ENCODE results near the gene PHF21A. TPM values are rescaled to one million over a fixed set of nuclear protein-coding genes. Genes with fewer than 3 reads are reported as not detected.

The PHF21A gene
- total RNA-seq (2014; rRNA removed; shearing (Covaris generic)): 6.4 and 10.8 TPM in 2 replicates

- DNase-seq (ENCODE audit: low read depth in 1 of 2, low spot score in 2 of 2): peak in 1 of 2 experiments; percentile 96
- peak within 1 kb of the TSS; percentile 22 for H3K27ac ChIP-seq
- no peaks in the 10 kb centered on the region for H3K9me3 ChIP-seq (replicated peaks)
- H3K27me3 ChIP-seq (replicated peaks): no peaks in the 10 kb centered on the region
- peaks cover 9% of the 10 kb centered on the region for H3K4me1 ChIP-seq (replicated peaks)
- H3K36me3 ChIP-seq: 0 out of 2 replicates have a peak, but pooled peaks cover 3% of the 10 kb centered on the region
- peak within 1 kb of the TSS; percentile 95 for H3K4me3 ChIP-seq
Observed at GRCh38 chr11:46121301-46121723, at the start of gene PHF21A. TSS of gene PHF21A (minus strand) at chr11:46121454. CDS start at chr11:46084219, 37,235 bp downstream.

DNA sequence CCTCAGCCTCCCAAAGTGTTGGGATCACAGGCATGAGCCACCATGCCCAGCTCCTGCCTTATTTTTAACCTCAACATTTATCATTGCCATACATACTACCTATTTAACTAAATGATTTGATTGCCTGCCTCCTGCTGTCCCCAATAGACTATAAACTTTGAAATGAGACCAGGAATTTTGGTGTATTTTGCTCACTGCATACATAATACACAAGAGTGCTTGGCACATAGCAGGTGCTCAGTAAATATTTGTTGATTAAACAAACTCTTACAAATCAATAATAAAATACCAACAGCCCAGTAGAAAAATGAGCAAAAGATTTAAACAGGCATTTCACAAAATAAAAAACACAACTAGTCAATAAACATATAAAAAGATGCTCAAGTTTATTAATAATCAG lies 49.5 kb upstream of the PHF21A start:
- Histone ChIP-seq H3K36me3 (no peaks in the 10 kb centered on the region), H3K4me3 (no peak overlapping the region), H3K9me3 (replicated peaks) (0 out of 2 replicates have a peak, but pooled peaks cover 2% of the 10 kb centered on the region), H3K27ac (no peak overlapping the region), H3K27me3 (replicated peaks) (peaks cover 38% of the 10 kb centered on the region; the same call in 1 of the 2 replicates), H3K4me1 (replicated peaks) (no peaks in the 10 kb centered on the region)
- no peak for DNase-seq (ENCODE audit: low read depth in 1 of 2, low spot score in 2 of 2)

DNA sequence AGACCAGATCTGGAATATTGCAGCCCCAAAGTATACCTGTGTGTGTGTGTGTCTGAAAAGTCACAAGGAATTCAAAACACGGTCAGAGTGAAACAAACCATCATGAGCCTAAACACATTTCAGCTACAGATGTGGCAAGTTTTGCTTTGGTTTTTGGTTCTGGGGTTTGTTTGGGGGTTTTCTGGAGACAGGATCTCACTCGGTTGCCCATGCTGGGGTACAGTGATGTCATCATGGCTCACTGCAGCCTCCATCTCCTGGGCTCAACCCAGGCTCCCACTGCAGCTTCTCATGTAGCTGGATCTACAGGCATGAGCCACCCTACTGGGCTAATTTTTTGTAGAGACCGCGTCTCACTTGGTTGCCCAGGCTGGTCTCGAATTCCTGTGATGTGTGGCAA lies 41.4 kb upstream of the PHF21A start:
- Histone ChIP-seq H3K27me3 (replicated peaks) (peaks cover 34% of the 10 kb centered on the region), H3K4me1 (replicated peaks) (no peaks in the 10 kb centered on the region), H3K4me3 (no peak overlapping the region), H3K27ac (no peak overlapping the region), H3K9me3 (replicated peaks) (no peaks in the 10 kb centered on the region), H3K36me3 (no peaks in the 10 kb centered on the region)
- no peak for DNase-seq (ENCODE audit: low read depth in 1 of 2, low spot score in 2 of 2)

GRCh38 chr11:46161201-46161600 lies 39.9 kb upstream of the PHF21A start:
- Histone ChIP-seq H3K4me3 (no peak overlapping the region), H3K27ac (no peak overlapping the region), H3K4me1 (replicated peaks) (no peaks in the 10 kb centered on the region), H3K9me3 (replicated peaks) (no peaks in the 10 kb centered on the region), H3K36me3 (no peaks in the 10 kb centered on the region), H3K27me3 (replicated peaks) (peaks cover 25% of the 10 kb centered on the region)
- no peak for DNase-seq (ENCODE audit: low read depth in 1 of 2, low spot score in 2 of 2)

GRCh38 chr11:46160100-46160499 lies 38.8 kb upstream of the PHF21A start:
- DNase-seq (ENCODE audit: low read depth in 1 of 2, low spot score in 2 of 2): no peak
- no peak overlapping the region for H3K27ac ChIP-seq
- H3K4me3 ChIP-seq: no peak overlapping the region
- peaks cover 20% of the 10 kb centered on the region for H3K27me3 ChIP-seq (replicated peaks)
- H3K9me3 ChIP-seq (replicated peaks): no peaks in the 10 kb centered on the region
- no peaks in the 10 kb centered on the region for H3K36me3 ChIP-seq
- no peaks in the 10 kb centered on the region for H3K4me1 ChIP-seq (replicated peaks)

GRCh38 chr11:46159680-46160079 lies 38.4 kb upstream of the PHF21A start:
- H3K27ac ChIP-seq: no peak overlapping the region
- H3K4me3 ChIP-seq: no peak overlapping the region
- H3K9me3 ChIP-seq (replicated peaks): no peaks in the 10 kb centered on the region
- H3K4me1 ChIP-seq (replicated peaks): no peaks in the 10 kb centered on the region
- H3K27me3 ChIP-seq (replicated peaks): peaks cover 20% of the 10 kb centered on the region
- no peaks in the 10 kb centered on the region for H3K36me3 ChIP-seq
- no peak for DNase-seq (ENCODE audit: low read depth in 1 of 2, low spot score in 2 of 2)

DNA sequence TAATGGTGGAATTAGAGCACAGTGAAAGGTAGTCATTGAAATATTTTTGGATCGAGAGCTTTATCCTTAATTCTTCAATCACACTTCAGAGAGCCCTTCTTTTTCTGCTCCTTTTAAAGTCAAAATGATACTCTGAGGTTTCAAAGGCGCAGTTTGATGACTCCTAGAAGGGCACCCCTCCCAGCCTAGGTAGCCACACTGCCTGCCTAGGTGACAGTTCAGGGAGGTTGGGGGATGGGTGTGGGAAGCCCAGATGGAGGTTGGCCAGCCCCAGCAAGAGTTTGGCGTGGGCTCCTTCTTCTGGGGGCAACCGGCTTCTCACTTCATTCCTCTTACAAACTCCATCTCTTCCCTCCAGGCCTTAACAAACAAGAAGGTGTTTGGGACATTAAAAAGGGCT lies 28.6 kb upstream of the PHF21A start:
- DNase-seq (ENCODE audit: low read depth in 1 of 2, low spot score in 2 of 2): no peak
- Histone ChIP-seq H3K27ac (no peak overlapping the region), H3K4me3 (no peak overlapping the region), H3K4me1 (replicated peaks) (no peaks in the 10 kb centered on the region), H3K36me3 (no peaks in the 10 kb centered on the region), H3K27me3 (replicated peaks) (peaks cover 5% of the 10 kb centered on the region), H3K9me3 (replicated peaks) (peaks cover 2% of the 10 kb centered on the region; the same call in 1 of the 2 replicates)

- DNase-seq (ENCODE audit: low read depth in 1 of 2, low spot score in 2 of 2): no peak
- Histone ChIP-seq H3K27ac (no peak overlapping the region), H3K4me1 (replicated peaks) (no peaks in the 10 kb centered on the region), H3K9me3 (replicated peaks) (peaks cover 2% of the 10 kb centered on the region; the same call in 1 of the 2 replicates), H3K27me3 (replicated peaks) (peaks cover 5% of the 10 kb centered on the region), H3K4me3 (no peak overlapping the region), H3K36me3 (no peaks in the 10 kb centered on the region)
Observed at GRCh38 chr11:46149342-46149741, 28.1 kb upstream of the PHF21A start.

GRCh38 chr11:46144741-46145140 lies 23.5 kb upstream of the PHF21A start:
- Histone ChIP-seq H3K4me3 (no peak overlapping the region), H3K27ac (no peak overlapping the region), H3K4me1 (replicated peaks) (no peaks in the 10 kb centered on the region), H3K36me3 (no peaks in the 10 kb centered on the region), H3K9me3 (replicated peaks) (no peaks in the 10 kb centered on the region), H3K27me3 (replicated peaks) (peaks cover 11% of the 10 kb centered on the region)
- no peak for DNase-seq (ENCODE audit: low read depth in 1 of 2, low spot score in 2 of 2)

DNA sequence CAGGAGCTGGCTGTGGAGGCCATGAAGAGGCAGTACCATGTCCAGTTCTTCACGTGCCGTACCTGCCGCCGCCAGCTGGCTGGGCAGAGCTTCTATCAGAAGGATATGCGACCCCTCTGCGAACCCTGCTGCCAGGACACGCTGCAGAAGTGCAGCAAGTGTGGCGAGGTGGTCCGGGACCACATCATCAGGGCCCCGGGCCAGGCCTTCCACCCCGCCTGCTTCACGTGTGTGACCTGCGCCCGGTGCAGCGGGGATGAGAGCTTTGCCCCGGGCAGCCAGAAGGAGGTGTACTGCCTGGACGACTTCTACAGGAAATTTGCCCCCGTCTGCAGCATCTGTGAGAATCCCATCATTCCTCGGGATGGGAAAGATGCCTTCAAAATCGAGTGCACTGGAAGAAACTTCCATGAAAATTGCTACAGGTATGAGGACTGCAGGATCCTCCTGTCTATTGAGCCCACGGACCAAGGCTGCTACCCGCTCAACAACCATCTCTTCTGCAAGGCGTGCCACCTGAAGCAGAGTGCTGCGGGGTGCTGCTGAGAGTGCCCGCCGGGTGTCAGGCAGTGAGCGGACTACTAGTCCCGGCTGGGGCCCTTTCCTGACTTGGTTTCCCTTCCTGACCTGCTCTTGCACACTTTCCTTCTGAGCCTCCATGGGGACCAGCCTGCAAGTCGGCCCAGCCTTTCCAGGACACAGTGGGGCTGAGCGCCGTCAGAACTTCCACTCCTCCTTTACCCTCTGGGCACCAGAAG lies 22.0 kb upstream of the PHF21A start:
- Histone ChIP-seq H3K27ac (no peak overlapping the region), H3K36me3 (no peaks in the 10 kb centered on the region), H3K9me3 (replicated peaks) (no peaks in the 10 kb centered on the region), H3K27me3 (replicated peaks) (peaks cover 18% of the 10 kb centered on the region), H3K4me1 (replicated peaks) (no peaks in the 10 kb centered on the region), H3K4me3 (no peak overlapping the region)
- DNase-seq (ENCODE audit: low read depth in 1 of 2, low spot score in 2 of 2): no peak

GRCh38 chr11:46142561-46142960 lies 21.3 kb upstream of the PHF21A start:
- Histone ChIP-seq H3K4me3 (no peak overlapping the region), H3K27ac (no peak overlapping the region), H3K36me3 (no peaks in the 10 kb centered on the region), H3K27me3 (replicated peaks) (peaks cover 19% of the 10 kb centered on the region), H3K9me3 (replicated peaks) (no peaks in the 10 kb centered on the region), H3K4me1 (replicated peaks) (no peaks in the 10 kb centered on the region)
- no peak for DNase-seq (ENCODE audit: low read depth in 1 of 2, low spot score in 2 of 2)

- Histone ChIP-seq H3K9me3 (replicated peaks) (no peaks in the 10 kb centered on the region), H3K27ac (no peak overlapping the region), H3K4me1 (replicated peaks) (no peaks in the 10 kb centered on the region), H3K27me3 (replicated peaks) (peaks cover 29% of the 10 kb centered on the region), H3K4me3 (no peak overlapping the region), H3K36me3 (no peaks in the 10 kb centered on the region)
- no peak for DNase-seq (ENCODE audit: low read depth in 1 of 2, low spot score in 2 of 2)
Observed at GRCh38 chr11:46141597-46141996, 20.3 kb upstream of the PHF21A start.

DNA sequence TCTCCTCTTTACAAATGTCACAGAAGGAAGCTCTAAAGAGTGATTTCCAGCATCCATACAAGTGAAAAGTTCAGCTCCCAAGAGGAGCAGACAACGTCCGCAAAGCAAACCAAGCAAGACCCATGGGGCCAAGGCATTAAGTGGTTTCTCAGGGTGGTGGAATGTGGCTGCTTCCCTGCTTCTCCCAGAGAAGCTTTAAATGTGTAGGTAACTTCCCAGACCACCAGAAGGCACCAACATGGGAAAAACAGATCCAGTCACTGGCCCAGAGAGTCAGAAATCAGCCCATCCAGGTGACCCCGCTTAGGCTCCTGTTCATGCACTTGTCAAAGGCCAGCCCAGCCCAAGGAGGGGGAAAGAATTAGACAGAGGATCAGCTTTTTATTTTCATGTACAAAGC lies 13.3 kb upstream of the PHF21A start:
- Histone ChIP-seq H3K4me1 (replicated peaks) (no peaks in the 10 kb centered on the region), H3K36me3 (no peaks in the 10 kb centered on the region)
- DNase-seq (ENCODE audit: low read depth in 1 of 2, low spot score in 2 of 2): no peak

GRCh38 chr11:46134061-46134460 lies 12.8 kb upstream of the PHF21A start:
- Histone ChIP-seq H3K9me3 (replicated peaks) (no peaks in the 10 kb centered on the region), H3K4me1 (replicated peaks) (no peaks in the 10 kb centered on the region), H3K36me3 (no peaks in the 10 kb centered on the region), H3K27ac (no peak overlapping the region), H3K27me3 (replicated peaks) (peaks cover 49% of the 10 kb centered on the region), H3K4me3 (no peak overlapping the region)
- no peak for DNase-seq (ENCODE audit: low read depth in 1 of 2, low spot score in 2 of 2)

More for the DNA sequence above, 13.3 kb upstream of the PHF21A start:
- Histone ChIP-seq H3K4me3 (no peak overlapping the region), H3K27me3 (replicated peaks) (peaks cover 49% of the 10 kb centered on the region), H3K9me3 (replicated peaks) (no peaks in the 10 kb centered on the region), H3K27ac (no peak overlapping the region)
